ENCODE data around the gene PTHLH.

PTHLH gene

GRCh38 chr12:27972721-27973120 is at the start of gene PTHLH:
Gene PTHLH (minus strand): TSS chr12:27972733. CDS start chr12:27969494, 3,239 bp downstream.
- Mint-ChIP-seq H3K4me3 (peak within 1 kb of the TSS; percentile 15), H3K27me3 (peaks cover 90% of the 10 kb centered on the region)
- DNase-seq, result no peak

GRCh38 chr12:28021704-28022103 is 49.2 kb upstream of the PTHLH start:
- no peaks in the 10 kb centered on the region for H3K9me3 Mint-ChIP-seq
- H3K36me3 Mint-ChIP-seq (ENCODE audit: low read depth), result no peaks in the 10 kb centered on the region
- no peak for ATAC-seq
- no peak overlapping the region for H3K4me3 Mint-ChIP-seq
- peaks cover 3% of the 10 kb centered on the region for H3K27me3 Mint-ChIP-seq
- no peak for DNase-seq
- H3K27ac Mint-ChIP-seq, result no peak overlapping the region
- H3K4me1 Mint-ChIP-seq, result no peaks in the 10 kb centered on the region

More at GRCh38 chr12:27972721-27973120, at the start of gene PTHLH:
- ATAC-seq, result no peak
- peaks cover 24% of the 10 kb centered on the region for H3K4me1 Mint-ChIP-seq
- no peaks in the 10 kb centered on the region for H3K9me3 Mint-ChIP-seq
- no peaks in the 10 kb centered on the region for H3K36me3 Mint-ChIP-seq (ENCODE audit: low read depth)
- H3K27ac Mint-ChIP-seq, result no peak within 1 kb of the TSS

- Mint-ChIP-seq H3K27me3 (peaks cover 5% of the 10 kb centered on the region), H3K36me3 (ENCODE audit: low read depth) (no peaks in the 10 kb centered on the region)
Measured at GRCh38 chr12:28017873-28018255, 45.3 kb upstream of the PTHLH start.

GRCh38 chr12:28017126-28017872 is 44.8 kb upstream of the PTHLH start:
- Mint-ChIP-seq H3K9me3 (no peaks in the 10 kb centered on the region), H3K27me3 (peaks cover 5% of the 10 kb centered on the region), H3K27ac (no peak overlapping the region), H3K4me1 (no peaks in the 10 kb centered on the region), H3K4me3 (no peak overlapping the region), H3K36me3 (ENCODE audit: low read depth) (no peaks in the 10 kb centered on the region)
- DNase-seq (no peak), ATAC-seq (no peak)

More at GRCh38 chr12:28017873-28018255, 45.3 kb upstream of the PTHLH start:
- Mint-ChIP-seq H3K4me3 (no peak overlapping the region), H3K27ac (no peak overlapping the region), H3K9me3 (no peaks in the 10 kb centered on the region), H3K4me1 (no peaks in the 10 kb centered on the region)
- ATAC-seq, result no peak
- DNase-seq, result no peak

GRCh38 chr12:28015165-28015564 is 42.6 kb upstream of the PTHLH start:
- no peak overlapping the region for H3K4me3 Mint-ChIP-seq
- H3K4me1 Mint-ChIP-seq, result no peaks in the 10 kb centered on the region
- no peaks in the 10 kb centered on the region for H3K36me3 Mint-ChIP-seq (ENCODE audit: low read depth)
- H3K27me3 Mint-ChIP-seq, result peaks cover 5% of the 10 kb centered on the region
- DNase-seq (no peak), ATAC-seq (no peak)
- no peak overlapping the region for H3K27ac Mint-ChIP-seq
- H3K9me3 Mint-ChIP-seq, result no peaks in the 10 kb centered on the region

GRCh38 chr12:28014196-28014595 is 41.7 kb upstream of the PTHLH start:
- H3K27ac Mint-ChIP-seq, result no peak overlapping the region
- H3K9me3 Mint-ChIP-seq, result peaks cover under 1% of the 10 kb centered on the region
- DNase-seq (no peak), ATAC-seq (no peak)
- no peaks in the 10 kb centered on the region for H3K4me1 Mint-ChIP-seq
- H3K36me3 Mint-ChIP-seq (ENCODE audit: low read depth), result no peaks in the 10 kb centered on the region
- peaks cover 6% of the 10 kb centered on the region for H3K27me3 Mint-ChIP-seq
- H3K4me3 Mint-ChIP-seq, result no peak overlapping the region

GRCh38 chr12:28012333-28012918 is 39.9 kb upstream of the PTHLH start:
- no peaks in the 10 kb centered on the region for H3K36me3 Mint-ChIP-seq (ENCODE audit: low read depth)
- no peak for ATAC-seq
- peaks cover 5% of the 10 kb centered on the region for H3K9me3 Mint-ChIP-seq
- no peak for DNase-seq
- H3K27ac Mint-ChIP-seq, result no peak overlapping the region
- no peaks in the 10 kb centered on the region for H3K4me1 Mint-ChIP-seq
- no peak overlapping the region for H3K4me3 Mint-ChIP-seq
- peaks cover 7% of the 10 kb centered on the region for H3K27me3 Mint-ChIP-seq

GRCh38 chr12:28010036-28010435 is 37.5 kb upstream of the PTHLH start:
- H3K27me3 Mint-ChIP-seq, result peaks cover 4% of the 10 kb centered on the region
- ATAC-seq (no peak), DNase-seq (no peak)
- peaks cover 5% of the 10 kb centered on the region for H3K9me3 Mint-ChIP-seq
- H3K4me3 Mint-ChIP-seq, result no peak overlapping the region
- no peak overlapping the region for H3K27ac Mint-ChIP-seq
- no peaks in the 10 kb centered on the region for H3K4me1 Mint-ChIP-seq
- no peaks in the 10 kb centered on the region for H3K36me3 Mint-ChIP-seq (ENCODE audit: low read depth)

- Mint-ChIP-seq H3K27ac (no peak overlapping the region), H3K4me3 (no peak overlapping the region), H3K36me3 (ENCODE audit: low read depth) (no peaks in the 10 kb centered on the region), H3K4me1 (no peaks in the 10 kb centered on the region), H3K9me3 (peaks cover 3% of the 10 kb centered on the region), H3K27me3 (peaks cover 6% of the 10 kb centered on the region)
- DNase-seq (no peak), ATAC-seq (no peak)
Measured at GRCh38 chr12:27999970-28000369, 27.4 kb upstream of the PTHLH start.

GRCh38 chr12:27999521-27999920 is 27.0 kb upstream of the PTHLH start:
- ATAC-seq (no peak), DNase-seq (no peak)
- peaks cover 3% of the 10 kb centered on the region for H3K9me3 Mint-ChIP-seq
- H3K36me3 Mint-ChIP-seq (ENCODE audit: low read depth), result no peaks in the 10 kb centered on the region
- H3K27ac Mint-ChIP-seq, result no peak overlapping the region
- H3K4me1 Mint-ChIP-seq, result no peaks in the 10 kb centered on the region
- peaks cover 6% of the 10 kb centered on the region for H3K27me3 Mint-ChIP-seq
- no peak overlapping the region for H3K4me3 Mint-ChIP-seq

- DNase-seq, result no peak
- ATAC-seq, result no peak
- peaks cover 5% of the 10 kb centered on the region for H3K27me3 Mint-ChIP-seq
- no peaks in the 10 kb centered on the region for H3K36me3 Mint-ChIP-seq (ENCODE audit: low read depth)
- H3K27ac Mint-ChIP-seq, result no peak overlapping the region
- H3K4me1 Mint-ChIP-seq, result no peaks in the 10 kb centered on the region
- H3K9me3 Mint-ChIP-seq, result peaks cover 3% of the 10 kb centered on the region
- no peak overlapping the region for H3K4me3 Mint-ChIP-seq
Measured at GRCh38 chr12:27998658-27999057, 26.1 kb upstream of the PTHLH start.

GRCh38 chr12:27998170-27998569 is 25.6 kb upstream of the PTHLH start:
- ATAC-seq, result no peak
- DNase-seq, result no peak
- Mint-ChIP-seq H3K36me3 (ENCODE audit: low read depth) (no peaks in the 10 kb centered on the region), H3K4me3 (no peak overlapping the region), H3K27me3 (peaks cover 4% of the 10 kb centered on the region), H3K4me1 (no peaks in the 10 kb centered on the region), H3K9me3 (peaks cover 3% of the 10 kb centered on the region), H3K27ac (no peak overlapping the region)

GRCh38 chr12:27996761-27997160 is 24.2 kb upstream of the PTHLH start:
- DNase-seq, result no peak
- Mint-ChIP-seq H3K27me3 (peaks cover 4% of the 10 kb centered on the region), H3K36me3 (ENCODE audit: low read depth) (no peaks in the 10 kb centered on the region), H3K27ac (no peak overlapping the region), H3K4me3 (no peak overlapping the region), H3K4me1 (no peaks in the 10 kb centered on the region), H3K9me3 (peaks cover 3% of the 10 kb centered on the region)
- no peak for ATAC-seq

- no peaks in the 10 kb centered on the region for H3K4me1 Mint-ChIP-seq
- ATAC-seq (no peak), DNase-seq (no peak)
- H3K27ac Mint-ChIP-seq, result no peak overlapping the region
- peaks cover 4% of the 10 kb centered on the region for H3K27me3 Mint-ChIP-seq
- no peaks in the 10 kb centered on the region for H3K36me3 Mint-ChIP-seq (ENCODE audit: low read depth)
- no peaks in the 10 kb centered on the region for H3K9me3 Mint-ChIP-seq
- no peak overlapping the region for H3K4me3 Mint-ChIP-seq
Measured at GRCh38 chr12:27995406-27995805, 22.9 kb upstream of the PTHLH start.

- Mint-ChIP-seq H3K4me3 (no peak overlapping the region), H3K36me3 (ENCODE audit: low read depth) (no peaks in the 10 kb centered on the region), H3K27me3 (peaks cover 12% of the 10 kb centered on the region), H3K9me3 (no peaks in the 10 kb centered on the region), H3K27ac (no peak overlapping the region), H3K4me1 (no peaks in the 10 kb centered on the region)
- no peak for ATAC-seq
- DNase-seq, result no peak
Measured at GRCh38 chr12:27988594-27989233, 16.2 kb upstream of the PTHLH start.
